HepG2 (cell line): ENCODE measurements around the gene CHN1. TPM values are rescaled to one million over a fixed set of nuclear protein-coding genes. Genes with fewer than 3 reads are reported as not detected.

ENCODE experiments used
- ATAC-seq: fragments of 200-7000 bp; cut with Tn5 transposase; 3 replicates; pipeline ENCODE4 v1.9.1; 2020; ENCODE audit warnings: mild to moderate bottlenecking, moderate library complexity
- BruUV-seq: library from RNA; stranded (reverse); fragments of 400-500 nt; replicated peaks from 2 replicates; lab custom pipeline; 2021; lab: Mats Ljungman, UMichigan
- CTCF ChIA-PET: fragments of 300-600 bp; formaldehyde crosslinking; extraction: SDS; loops from one replicate; lab custom pipeline; 2021; ENCODE audit warnings: low total read pairs, inconsistent platforms, low intra/inter-chr PET ratio; lab: Yijun Ruan, JAX
- POLR2A ChIA-PET: fragments of 350-600 bp; sonication (Branson Sonifier 250); formaldehyde crosslinking; loops from one replicate; lab custom pipeline; 2020; ENCODE audit warnings: antibody characterized with exemption, inconsistent platforms; lab: Yijun Ruan, JAX
- DNase-seq: peaks from one replicate; pipeline ENCODE4 v3.0.0-alpha.2; 2015; ENCODE audit warnings: low spot score
- FAIRE-seq: peaks from 3 replicates; lab custom pipeline; 2011; peaks lifted over from hg19 to GRCh38; lab: Jason Lieb, UNC
- H2AFZ ChIP-seq: one replicate; pipeline ENCODE4 v1.6.1; 2011; ENCODE audit warnings: low read length, inconsistent platforms
- H3K27ac ChIP-seq: fragments of 300-600 bp; 3 replicates; pipeline ENCODE4 v1.8.0; 2011; ENCODE audit warnings: mixed run types, mild to moderate bottlenecking, mixed read lengths, low read length, inconsistent platforms; ENCODE audit not compliant: insufficient read depth; ENCODE audit errors: extremely low read length
- H3K27me3 ChIP-seq, 2 experiments: fragments of 200-600 bp in 1 of 2; 2 replicates in 1 of 2; 3 replicates in 1 of 2; pipeline versions ENCODE4 v1.6.0 to v1.8.0; 2011; ENCODE audit warnings: low read length in 2 of 2, mild to moderate bottlenecking in 2 of 2, moderate library complexity in 2 of 2, inconsistent platforms in 1 of 2; ENCODE audit not compliant: insufficient read depth in 2 of 2, control insufficient read depth in 1 of 2
- H3K36me3 ChIP-seq, 2 experiments: fragments of 200-600 bp in 1 of 2; replicated peaks in 1 of 2; 2 replicates in 1 of 2; 3 replicates in 1 of 2; pipeline versions ENCODE4 v1.5.1 to v1.8.0; 2011; ENCODE audit warnings: low read length in 2 of 2, inconsistent platforms in 1 of 2; ENCODE audit not compliant: insufficient read depth in 2 of 2, control insufficient read depth in 1 of 2
- H3K4me1 ChIP-seq: 2 replicates; pipeline ENCODE4 v1.5.1; 2012; ENCODE audit warnings: low read length, inconsistent platforms; ENCODE audit not compliant: insufficient read depth
- H3K4me2 ChIP-seq: 2 replicates; pipeline ENCODE4 v1.6.0; 2011; ENCODE audit warnings: low read depth, low read length, inconsistent platforms
- H3K4me3 ChIP-seq, 3 experiments: fragments of 200-600 bp in 1 of 3; sonication (generic), shearing (Covaris generic) in 1 of 3; replicated peaks in 1 of 3; 2 replicates each; pipeline ENCODE4 v1.5.1; 2011 to 2016; ENCODE audit warnings: low read length in 3 of 3, inconsistent platforms in 2 of 3, low read depth in 2 of 3, mild to moderate bottlenecking in 2 of 3, control low read depth in 1 of 3, mixed read lengths in 1 of 3; ENCODE audit not compliant: insufficient read depth in 1 of 3
- H3K79me2 ChIP-seq: one replicate; pipeline ENCODE4 v1.6.1; 2011; ENCODE audit warnings: low read length, inconsistent platforms; ENCODE audit not compliant: insufficient read depth
- H3K9ac ChIP-seq: 2 replicates; pipeline ENCODE4 v1.6.0; 2011; ENCODE audit warnings: mild to moderate bottlenecking, low read depth, low read length, inconsistent platforms; ENCODE audit not compliant: insufficient read depth
- H3K9me3 ChIP-seq: 2 replicates; pipeline ENCODE4 v1.5.1; 2012; ENCODE audit warnings: mild to moderate bottlenecking, low read length
- H4K20me1 ChIP-seq: 2 replicates; pipeline ENCODE4 v1.6.0; 2011; ENCODE audit warnings: inconsistent platforms, mild to moderate bottlenecking, low read length, moderate library complexity; ENCODE audit not compliant: insufficient read depth
- REXO4 ChIP-seq: sonication (generic); formaldehyde crosslinking; IDR thresholded peaks from 2 replicates; pipeline ENCODE4 v1.8.0; 2022; ENCODE audit warnings: missing genetic modification reagents, mild to moderate bottlenecking, borderline replicate concordance
- SCMH1 ChIP-seq: sonication (generic); formaldehyde crosslinking; IDR thresholded peaks from 2 replicates; pipeline ENCODE4 v1.9.0; 2021; ENCODE audit warnings: missing genetic modification reagents, mild to moderate bottlenecking, borderline replicate concordance
- WGBS: methylation state at CpG from one replicate; pipeline ENCODE4 v1.1.6; 2017; ENCODE audit warnings: low lambda C conversion rate; 5-methylcytosine and 5-hydroxymethylcytosine counted together
- in situ Hi-C: cut with HindIII; loops from 2 replicates; pipeline ENCODE4 v1.10.0; 2017; ENCODE audit warnings: low pct_unique_long_range_greater_than_20kb; ENCODE audit not compliant: extremely low pct_ligation_motif_present
- intact Hi-C: fragments of 100-400 bp; cut with micrococcal nuclease; formaldehyde crosslinking; loops from one replicate; pipeline ENCODE4 v1.10.0; 2022; ENCODE audit not compliant: unreplicated experiment
- polyA plus RNA-seq, 8 experiments: library from polyadenylated mRNA; depleted of rRNA in 3 of 8; stranded (reverse) in 7 of 8; unstranded in 1 of 8; fragments of >200 nt; fragmentation: Illumina TruSeq in 4 of 8; extraction: Trizol in 4 of 8; gene quantifications; 2 replicates each; pipeline versions ENCODE4 v1.2.1 to v1.2.3, GENCODE V29; 2011 to 2016; ENCODE audit warnings: low read depth in 4 of 8, missing spikeins in 1 of 8, mixed read lengths in 1 of 8; ENCODE audit not compliant: insufficient read depth in 1 of 8
- total RNA-seq, 5 experiments: library from RNA; depleted of rRNA; stranded (reverse); fragments of >200 nt; fragmentation: Illumina TruSeq; extraction: Trizol; gene quantifications; 2 replicates each; pipeline ENCODE4 v1.2.3, GENCODE V29; 2016; ENCODE audit warnings: low read depth in 1 of 5
- TF ChIP-seq, protein P1 (sequence below): sonication (generic); formaldehyde crosslinking; IDR thresholded peaks from 2 replicates; pipeline ENCODE4 v1.4.0; 2020; ENCODE audit warnings: missing genetic modification reagents, borderline replicate concordance
- TF ChIP-seq, protein P2 (sequence below): conservative IDR thresholded peaks from 2 replicates; pipeline ENCODE4 v1.6.1; 2018; ENCODE audit warnings: missing genetic modification reagents

The CHN1 gene
- total and polyA plus RNA-seq, 2 of the 13 experiments (the other 11 are each of a cell fraction or from before 2014, with no cell fraction given): 2.8 to 3.5 TPM

DNA sequence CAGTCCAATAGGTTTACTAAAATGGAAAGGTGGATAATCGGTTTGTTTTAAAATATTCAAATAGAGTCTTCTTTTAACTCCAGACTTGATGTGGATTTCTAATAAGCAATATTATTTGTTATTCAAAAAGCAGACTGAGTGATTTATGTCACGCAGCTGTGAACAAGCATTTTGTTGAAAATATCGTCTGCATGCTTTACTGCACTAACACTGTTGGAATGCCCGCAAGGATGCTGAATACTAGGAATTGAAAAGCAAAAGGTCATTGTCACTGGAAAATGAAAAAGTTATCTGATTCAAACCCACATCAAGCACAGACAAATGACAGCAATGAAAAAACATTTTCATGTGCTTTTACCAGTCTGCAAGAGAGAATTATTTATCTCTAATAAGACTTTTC is 31.1 kb downstream of the CHN1 start:
- no peak for ATAC-seq
- in situ Hi-C loops: no loop called here
- Histone ChIP-seq H3K27me3 (no peaks in the 10 kb centered on the region), H2AFZ (no peak overlapping the region), H4K20me1 (no peaks in the 10 kb centered on the region), H3K79me2 (no peaks in the 10 kb centered on the region), H3K4me2 (no peak overlapping the region), H3K4me1 (no peaks in the 10 kb centered on the region), H3K36me3 (no peaks in the 10 kb centered on the region), H3K4me3 (no peak overlapping the region), H3K9me3 (no peaks in the 10 kb centered on the region), H3K9ac (no peak overlapping the region), H3K27ac (no peak overlapping the region)
- TF ChIP-seq SCMH1 (CRISPR knock-in tag) (no peak), REXO4 (CRISPR knock-in tag) (no peak)
- TF ChIP-seq, protein P1, sequence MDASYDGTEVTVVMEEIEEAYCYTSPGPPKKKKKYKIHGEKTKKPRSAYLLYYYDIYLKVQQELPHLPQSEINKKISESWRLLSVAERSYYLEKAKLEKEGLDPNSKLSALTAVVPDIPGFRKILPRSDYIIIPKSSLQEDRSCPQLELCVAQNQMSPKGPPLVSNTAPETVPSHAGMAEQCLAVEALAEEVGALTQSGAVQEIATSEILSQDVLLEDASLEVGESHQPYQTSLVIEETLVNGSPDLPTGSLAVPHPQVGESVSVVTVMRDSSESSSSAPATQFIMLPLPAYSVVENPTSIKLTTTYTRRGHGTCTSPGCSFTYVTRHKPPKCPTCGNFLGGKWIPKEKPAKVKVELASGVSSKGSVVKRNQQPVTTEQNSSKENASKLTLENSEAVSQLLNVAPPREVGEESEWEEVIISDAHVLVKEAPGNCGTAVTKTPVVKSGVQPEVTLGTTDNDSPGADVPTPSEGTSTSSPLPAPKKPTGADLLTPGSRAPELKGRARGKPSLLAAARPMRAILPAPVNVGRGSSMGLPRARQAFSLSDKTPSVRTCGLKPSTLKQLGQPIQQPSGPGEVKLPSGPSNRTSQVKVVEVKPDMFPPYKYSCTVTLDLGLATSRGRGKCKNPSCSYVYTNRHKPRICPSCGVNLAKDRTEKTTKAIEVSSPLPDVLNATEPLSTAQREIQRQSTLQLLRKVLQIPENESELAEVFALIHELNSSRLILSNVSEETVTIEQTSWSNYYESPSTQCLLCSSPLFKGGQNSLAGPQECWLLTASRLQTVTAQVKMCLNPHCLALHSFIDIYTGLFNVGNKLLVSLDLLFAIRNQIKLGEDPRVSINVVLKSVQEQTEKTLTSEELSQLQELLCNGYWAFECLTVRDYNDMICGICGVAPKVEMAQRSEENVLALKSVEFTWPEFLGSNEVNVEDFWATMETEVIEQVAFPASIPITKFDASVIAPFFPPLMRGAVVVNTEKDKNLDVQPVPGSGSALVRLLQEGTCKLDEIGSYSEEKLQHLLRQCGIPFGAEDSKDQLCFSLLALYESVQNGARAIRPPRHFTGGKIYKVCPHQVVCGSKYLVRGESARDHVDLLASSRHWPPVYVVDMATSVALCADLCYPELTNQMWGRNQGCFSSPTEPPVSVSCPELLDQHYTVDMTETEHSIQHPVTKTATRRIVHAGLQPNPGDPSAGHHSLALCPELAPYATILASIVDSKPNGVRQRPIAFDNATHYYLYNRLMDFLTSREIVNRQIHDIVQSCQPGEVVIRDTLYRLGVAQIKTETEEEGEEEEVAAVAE (CRISPR knock-in tag): no peak
- TF ChIP-seq, protein P2, sequence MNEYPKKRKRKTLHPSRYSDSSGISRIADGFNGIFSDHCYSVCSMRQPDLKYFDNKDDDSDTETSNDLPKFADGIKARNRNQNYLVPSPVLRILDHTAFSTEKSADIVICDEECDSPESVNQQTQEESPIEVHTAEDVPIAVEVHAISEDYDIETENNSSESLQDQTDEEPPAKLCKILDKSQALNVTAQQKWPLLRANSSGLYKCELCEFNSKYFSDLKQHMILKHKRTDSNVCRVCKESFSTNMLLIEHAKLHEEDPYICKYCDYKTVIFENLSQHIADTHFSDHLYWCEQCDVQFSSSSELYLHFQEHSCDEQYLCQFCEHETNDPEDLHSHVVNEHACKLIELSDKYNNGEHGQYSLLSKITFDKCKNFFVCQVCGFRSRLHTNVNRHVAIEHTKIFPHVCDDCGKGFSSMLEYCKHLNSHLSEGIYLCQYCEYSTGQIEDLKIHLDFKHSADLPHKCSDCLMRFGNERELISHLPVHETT (CRISPR knock-in tag): no peak
- POLR2A ChIA-PET: no interaction called here
- no peak for FAIRE-seq
- no peak for DNase-seq
- intact Hi-C loops: no loop called here
- BruUV-seq: no TSS peak
- 26% methylated on average over 4 of the region's 4 CpGs for WGBS
- CTCF ChIA-PET: no interaction called here
